Measurements from ENCODE around the gene MT1H.
"Not testable (repeated sequence)": the region's sequence is repeated elsewhere in the genome, so short reads cannot be mapped to it uniquely, and the experiment has no call there.

Gene MT1H

GRCh38 chr16:56716761-56717160 is 47.1 kb downstream of the MT1H start:
- H3K4me3 ChIP-seq (ENCODE audit: low read length), result no peak overlapping the region
- no peak for TF ChIP-seq CTCF (conservative IDR thresholded peaks at IDR 0.05; ENCODE audit: low read length)
- DNase-seq (ENCODE audit: low read depth), result no peak

DNA sequence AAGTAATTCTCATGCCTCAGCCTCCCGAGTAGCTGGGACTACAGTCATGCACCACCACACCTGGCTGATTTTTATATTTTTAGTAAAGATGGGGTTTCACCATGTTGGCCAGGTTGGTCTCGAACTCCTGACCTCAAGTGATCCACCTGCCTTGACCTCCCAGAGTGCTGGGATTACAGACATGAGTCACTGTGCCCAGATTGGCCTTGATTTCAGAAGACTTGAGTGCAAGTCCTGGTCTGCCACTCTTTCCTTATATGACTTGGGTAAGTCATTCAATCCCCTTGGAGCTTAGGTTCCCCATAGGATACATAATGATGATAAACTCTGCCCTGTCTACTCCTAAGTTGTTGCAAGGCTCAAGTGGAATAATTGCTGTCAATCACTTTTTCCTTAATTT is 47.9 kb downstream of the MT1H start:
- not testable (repeated sequence) for H3K4me3 ChIP-seq (ENCODE audit: low read length); DNase-seq (ENCODE audit: low read depth)
